Caco-2 (cell line): ENCODE data around the gene RUBCN. TPM values are rescaled to one million over a fixed set of nuclear protein-coding genes. Genes with fewer than 3 reads are reported as not detected.

Experiments
- BruUV-seq: library from RNA; stranded (reverse); fragments of 400-500 nt; replicated peaks from 2 replicates; lab custom pipeline; 2021; lab: Mats Ljungman, UMichigan
- CTCF ChIA-PET: fragments of 300-600 bp; sonication (Branson Sonifier 250); formaldehyde crosslinking; loops from one replicate; lab custom pipeline; 2022; ENCODE audit warnings: antibody characterized with exemption; lab: Charles Lee
- POLR2A ChIA-PET: fragments of 300-600 bp; sonication (Branson Sonifier 250); formaldehyde crosslinking; loops from one replicate; lab custom pipeline; 2022; ENCODE audit warnings: antibody characterized with exemption; lab: Charles Lee
- DNase-seq, 2 experiments: peaks; one replicate each; pipeline versions ENCODE4 v3.0.0 to v3.0.0-alpha.2; 2020 to 2022
- H3K27me3 ChIP-seq: replicated peaks from 2 replicates; pipeline ENCODE4 v1.6.0; 2011; ENCODE audit warnings: low read length; ENCODE audit not compliant: control insufficient read depth, insufficient read depth
- H3K36me3 ChIP-seq: 2 replicates; pipeline ENCODE4 v1.5.1; 2011; ENCODE audit warnings: low read length; ENCODE audit not compliant: control insufficient read depth, insufficient read depth
- H3K4me1 ChIP-seq: fragments of 250-450 bp; sonication (Bioruptor Pico); 2 replicates; pipeline ENCODE4 v1.5.1; 2020; ENCODE audit warnings: mild to moderate bottlenecking
- H3K4me3 ChIP-seq: 2 replicates; pipeline ENCODE4 v1.5.1; 2011; ENCODE audit warnings: low read depth, mild to moderate bottlenecking, control low read depth, low read length
- H3K9me3 ChIP-seq: fragments of 250-450 bp; sonication (Bioruptor Pico); 2 replicates; pipeline ENCODE4 v1.5.1; 2020; ENCODE audit warnings: mild to moderate bottlenecking, moderate library complexity
- H3K27ac Mint-ChIP-seq: one replicate; pipeline ENCODE4 v1.8.0; 2022; ENCODE audit warnings: mixed read lengths; ENCODE audit not compliant: unreplicated experiment
- H3K27me3 Mint-ChIP-seq: one replicate; pipeline ENCODE4 v1.8.0; 2022; ENCODE audit warnings: mixed read lengths; ENCODE audit not compliant: insufficient read depth, unreplicated experiment
- H3K36me3 Mint-ChIP-seq: one replicate; pipeline ENCODE4 v1.8.0; 2022; ENCODE audit warnings: mild to moderate bottlenecking, mixed read lengths; ENCODE audit not compliant: insufficient read depth, unreplicated experiment
- H3K4me1 Mint-ChIP-seq: one replicate; pipeline ENCODE4 v1.8.0; 2022; ENCODE audit warnings: low read depth, mixed read lengths; ENCODE audit not compliant: unreplicated experiment
- H3K4me3 Mint-ChIP-seq: one replicate; pipeline ENCODE4 v1.8.0; 2022; ENCODE audit warnings: mild to moderate bottlenecking, moderate library complexity, mixed read lengths; ENCODE audit not compliant: unreplicated experiment
- H3K9me3 Mint-ChIP-seq: one replicate; pipeline ENCODE4 v1.8.0; 2022; ENCODE audit warnings: mixed read lengths; ENCODE audit not compliant: unreplicated experiment
- CTCF ChIP-seq, 2 experiments: fragments of 200-600 bp in 1 of 2; IDR thresholded peaks; 1 replicate in 1 of 2; 2 replicates in 1 of 2; pipeline versions ENCODE4 v1.5.1 to v1.8.0; 2011 to 2022; ENCODE audit warnings: antibody characterized with exemption in 1 of 2, control low read depth in 1 of 2, inconsistent platforms in 1 of 2, low read depth in 1 of 2, low read length in 1 of 2, mild to moderate bottlenecking in 1 of 2, moderate library complexity in 1 of 2; ENCODE audit not compliant: insufficient read depth in 1 of 2, severe bottlenecking in 1 of 2, unreplicated experiment in 1 of 2
- intact Hi-C: fragments of 100-400 bp; cut with micrococcal nuclease; formaldehyde crosslinking; loops from one replicate; pipeline ENCODE4 v1.10.0; 2022; ENCODE audit not compliant: unreplicated experiment
- total RNA-seq: library from RNA; stranded (reverse); gene quantifications from 2 replicates; pipeline ENCODE4 v1.2.3, GENCODE V29; 2022

RUBCN gene
- total RNA-seq, 1 experiment from 2014 or later: 10.6 TPM

- peak overlapping the region; percentile 79 for H3K4me3 Mint-ChIP-seq
- Histone ChIP-seq H3K4me1 (no peaks in the 10 kb centered on the region; the same call in 1 of the 2 replicates), H3K27me3 (no peaks in the 10 kb centered on the region), H3K9me3 (no peaks in the 10 kb centered on the region), H3K4me3 (peak overlapping the region; percentile 94), H3K36me3 (no peaks in the 10 kb centered on the region)
- peaks cover 6% of the 10 kb centered on the region for H3K4me1 Mint-ChIP-seq
- BruUV-seq: TSS peak; percentile 94
- intact Hi-C loops: loop anchor here (1.0 kb wide), 1 partner anchor 25 kb away; no protein-coding TSS in a partner anchor
- H3K27me3 Mint-ChIP-seq: no peaks in the 10 kb centered on the region
- no peak for DNase-seq
- TF ChIP-seq CTCF (IDR thresholded peaks at IDR 0.05; ENCODE audit: insufficient read depth in 1 of 2, low read depth in 1 of 2, low read length in 1 of 2, severe bottlenecking in 1 of 2, unreplicated experiment in 1 of 2): no peak
- ChIA-PET POLR2A (interaction anchor here (0.5 kb wide), 1 partner anchor 48 kb away, joined by 5 read pairs; no protein-coding TSS in a partner anchor), CTCF (no interaction called here)
- H3K27ac Mint-ChIP-seq: peak overlapping the region; percentile 49
- H3K9me3 Mint-ChIP-seq: no peaks in the 10 kb centered on the region
- no peaks in the 10 kb centered on the region for H3K36me3 Mint-ChIP-seq
Observed at GRCh38 chr3:197737319-197737649, 580 bp upstream of the RUBCN start.

- no TSS peak for BruUV-seq
- peak in 1 of 2 experiments; percentile 27 for DNase-seq
- no peaks in the 10 kb centered on the region; the same call in 1 of the 2 replicates for H3K4me1 ChIP-seq
- H3K9me3 ChIP-seq: no peaks in the 10 kb centered on the region
- Mint-ChIP-seq H3K4me1 (peaks cover 6% of the 10 kb centered on the region), H3K27ac (peak overlapping the region; percentile 25), H3K4me3 (peak overlapping the region; percentile 79), H3K9me3 (no peaks in the 10 kb centered on the region), H3K36me3 (no peaks in the 10 kb centered on the region), H3K27me3 (no peaks in the 10 kb centered on the region)
- ChIA-PET POLR2A (interaction anchor here (1.4 kb wide), 1 partner anchor 13 kb away, joined by 9 read pairs; no protein-coding TSS in a partner anchor), CTCF (interaction anchor here (0.6 to 1.1 kb wide), 4 partner anchors 13 to 1838 kb away, joined by 3 to 4 read pairs (median 4); partner anchors contain the start of gene FYTTD1)
- peak overlapping the region; percentile 94 for H3K4me3 ChIP-seq
- TF ChIP-seq CTCF (IDR thresholded peaks at IDR 0.05; ENCODE audit: insufficient read depth in 1 of 2, low read depth in 1 of 2, low read length in 1 of 2, severe bottlenecking in 1 of 2, unreplicated experiment in 1 of 2): no peak
- H3K36me3 ChIP-seq: no peaks in the 10 kb centered on the region
- intact Hi-C loops: no loop called here
- no peaks in the 10 kb centered on the region for H3K27me3 ChIP-seq
Observed at GRCh38 chr3:197736010-197736490, 654 bp downstream of the RUBCN start.

- Mint-ChIP-seq H3K36me3 (no peaks in the 10 kb centered on the region), H3K27ac (no peak overlapping the region), H3K4me3 (peak overlapping the region; percentile 18), H3K9me3 (no peaks in the 10 kb centered on the region), H3K27me3 (no peaks in the 10 kb centered on the region), H3K4me1 (peaks cover 6% of the 10 kb centered on the region)
- intact Hi-C loops: no loop called here
- H3K4me1 ChIP-seq: no peaks in the 10 kb centered on the region; the same call in 1 of the 2 replicates
- no peaks in the 10 kb centered on the region for H3K27me3 ChIP-seq
- H3K4me3 ChIP-seq: no peak overlapping the region
- CTCF ChIA-PET: no interaction called here
- no peak for TF ChIP-seq CTCF (IDR thresholded peaks at IDR 0.05; ENCODE audit: insufficient read depth in 1 of 2, low read depth in 1 of 2, low read length in 1 of 2, severe bottlenecking in 1 of 2, unreplicated experiment in 1 of 2)
- BruUV-seq: TSS peak; percentile 25
- no peaks in the 10 kb centered on the region for H3K9me3 ChIP-seq
- no peak for DNase-seq
- POLR2A ChIA-PET: no interaction called here
- no peaks in the 10 kb centered on the region for H3K36me3 ChIP-seq
Observed at GRCh38 chr3:197734667-197735318, 1.9 kb downstream of the RUBCN start.
